HCT116 (cell line): ENCODE results near the gene KCNK13. TPM values are rescaled to one million over a fixed set of nuclear protein-coding genes. Genes with fewer than 3 reads are reported as not detected.

Experiments used
- ATAC-seq: fragments of 200-7000 bp; cut with Tn5 transposase; 2 replicates; pipeline ENCODE4 v1.9.1; 2020; ENCODE audit warnings: mild to moderate bottlenecking, moderate library complexity
- BruUV-seq: library from RNA; stranded (reverse); fragments of 400-500 nt; replicated peaks from 2 replicates; lab custom pipeline; 2021; lab: Mats Ljungman, UMichigan
- CTCF ChIA-PET: fragments of 300-600 bp; sonication (Branson Sonifier 250); formaldehyde crosslinking; loops from one replicate; lab custom pipeline; 2021; ENCODE audit warnings: antibody characterized with exemption; lab: Charles Lee
- POLR2A ChIA-PET: fragments of 300-600, 350-600 bp; sonication (Branson Sonifier 250); formaldehyde crosslinking; loops from one replicate; lab custom pipeline; 2021; ENCODE audit warnings: antibody characterized with exemption; lab: Charles Lee
- RAD21 ChIA-PET, 2 experiments: fragments of 300-600 bp; sonication (Branson Sonifier 250); formaldehyde crosslinking; loops; one replicate each; lab custom pipeline; 2023; ENCODE audit warnings: low total read pairs in 2 of 2; ENCODE audit not compliant: uncharacterized antibody in 2 of 2, unreplicated experiment in 2 of 2, low non-redundant PET in 1 of 2; lab: Charles Lee
- DNase-seq: peaks from one replicate; pipeline ENCODE4 v3.0.0-alpha.2; 2010; ENCODE audit warnings: low read depth, low spot score
- H2AFZ ChIP-seq: fragments of 200-600 bp; shearing (Covaris generic), sonication (generic); 2 replicates; pipeline ENCODE4 v1.6.1; 2017; ENCODE audit warnings: low read depth, mixed run types, mixed read lengths, antibody characterized with exemption, low read length; ENCODE audit not compliant: poor library complexity, severe bottlenecking
- H3K27ac ChIP-seq: 2 replicates; pipeline ENCODE4 v1.5.1; 2012; ENCODE audit warnings: low read depth, low read length
- H3K27me3 ChIP-seq: fragments of 200-600 bp; sonication (generic); 2 replicates; pipeline ENCODE4 v1.6.1; 2016; ENCODE audit warnings: mixed run types, low read length, mixed read lengths; ENCODE audit not compliant: insufficient read depth
- H3K36me3 ChIP-seq, 2 experiments: fragments of 200-500 bp in 1 of 2; fragments of 200-600 bp in 1 of 2; sonication (Bioruptor generic) in 1 of 2; sonication (generic) in 1 of 2; 2 replicates each; pipeline versions ENCODE4 v1.5.1 to v1.6.1; 2014 to 2016; ENCODE audit warnings: low read length in 2 of 2, inconsistent platforms in 1 of 2, mixed read lengths in 1 of 2, mixed run types in 1 of 2; ENCODE audit not compliant: insufficient read depth in 2 of 2, control insufficient read depth in 1 of 2
- H3K4me1 ChIP-seq, 2 experiments: fragments of 200-600 bp in 1 of 2; sonication (generic) in 1 of 2; 2 replicates each; pipeline versions ENCODE4 v1.5.1 to v1.6.1; 2012 to 2017; ENCODE audit warnings: low read length in 2 of 2, inconsistent platforms in 1 of 2, mild to moderate bottlenecking in 1 of 2, mixed read lengths in 1 of 2, mixed run types in 1 of 2, moderate library complexity in 1 of 2; ENCODE audit not compliant: insufficient read depth in 2 of 2, control insufficient read depth in 1 of 2
- H3K4me2 ChIP-seq: fragments of 200-600 bp; sonication (generic); 2 replicates; pipeline ENCODE4 v1.6.1; 2017; ENCODE audit warnings: mixed run types, low read length, mixed read lengths
- H3K4me3 ChIP-seq, 2 experiments: fragments of 200-600 bp in 1 of 2; sonication (generic) in 1 of 2; replicated peaks in 1 of 2; 2 replicates each; pipeline ENCODE4 v1.5.1; 2011 to 2016; ENCODE audit warnings: low read length in 2 of 2, control low read depth in 1 of 2, low read depth in 1 of 2, mild to moderate bottlenecking in 1 of 2, mixed read lengths in 1 of 2, mixed run types in 1 of 2
- H3K79me2 ChIP-seq: fragments of 200-600 bp; sonication (generic); 2 replicates; pipeline ENCODE4 v1.6.1; 2017; ENCODE audit warnings: mild to moderate bottlenecking, mixed run types, low read length, moderate library complexity, mixed read lengths; ENCODE audit not compliant: insufficient read depth
- H3K9ac ChIP-seq: fragments of 200-600 bp; sonication (generic); 2 replicates; pipeline ENCODE4 v1.6.1; 2016; ENCODE audit warnings: low read length, mixed read lengths
- H3K9me2 ChIP-seq: fragments of 200-600 bp; sonication (generic), shearing (Covaris generic); 2 replicates; pipeline ENCODE4 v1.6.1; 2017; ENCODE audit warnings: mixed run types, mild to moderate bottlenecking, moderate library complexity; ENCODE audit not compliant: insufficient read depth
- H3K9me3 ChIP-seq, 2 experiments: fragments of 200-500 bp in 1 of 2; fragments of 200-600 bp in 1 of 2; sonication (Bioruptor generic) in 1 of 2; sonication (generic) in 1 of 2; 2 replicates each; pipeline ENCODE4 v1.6.1; 2014 to 2017; ENCODE audit warnings: low read length in 2 of 2, mixed read lengths in 2 of 2, inconsistent platforms in 1 of 2, low read depth in 1 of 2, mild to moderate bottlenecking in 1 of 2, mixed run types in 1 of 2, moderate library complexity in 1 of 2; ENCODE audit not compliant: control insufficient read depth in 1 of 2, insufficient read depth in 1 of 2
- H4K20me1 ChIP-seq: fragments of 200-600 bp; sonication (generic), shearing (Covaris generic); 2 replicates; pipeline ENCODE4 v1.6.1; 2017; ENCODE audit warnings: mixed run types, mild to moderate bottlenecking, moderate library complexity; ENCODE audit not compliant: insufficient read depth
- CEBPB ChIP-seq: IDR thresholded peaks from 2 replicates; pipeline ENCODE4 v1.6.1; 2012; ENCODE audit warnings: low read depth
- EZH2 ChIP-seq: fragments of 200-600 bp; sonication (generic); IDR thresholded peaks from 2 replicates; pipeline ENCODE4 v1.6.1; 2017; ENCODE audit warnings: antibody characterized with exemption, mixed run types
- EZH2phosphoT487 ChIP-seq: fragments of 200-600 bp; IDR thresholded peaks from 2 replicates; pipeline ENCODE4 v1.6.1; 2018; ENCODE audit warnings: antibody characterized with exemption, borderline replicate concordance
- FOSL1 ChIP-seq: IDR thresholded peaks from 2 replicates; pipeline ENCODE4 v1.6.1; 2012; ENCODE audit warnings: low read depth
- JUND ChIP-seq: IDR thresholded peaks from 2 replicates; pipeline ENCODE4 v1.6.1; 2012
- POLR2A ChIP-seq: IDR thresholded peaks from 2 replicates; pipeline ENCODE4 v1.7.0; 2011; ENCODE audit warnings: borderline replicate concordance; ENCODE audit not compliant: insufficient read depth, insufficient read length; ENCODE audit errors: extremely low read depth
- POLR2AphosphoS5 ChIP-seq: IDR thresholded peaks from 2 replicates; pipeline ENCODE4 v1.6.1; 2011; ENCODE audit warnings: mild to moderate bottlenecking, low read depth, low read length, moderate library complexity
- SIN3A ChIP-seq: IDR thresholded peaks from 2 replicates; pipeline ENCODE4 v1.6.1; 2012; ENCODE audit warnings: low read depth
- TCF7L2 ChIP-seq: IDR thresholded peaks from 2 replicates; pipeline ENCODE4 v1.7.0; 2011; ENCODE audit warnings: borderline replicate concordance, inconsistent platforms; ENCODE audit not compliant: insufficient read depth, insufficient read length; ENCODE audit errors: extremely low read depth
- ZFX ChIP-seq: fragments of 450-650 bp; IDR thresholded peaks from 2 replicates; pipeline ENCODE4 v1.6.1; 2017
- ZNF274 ChIP-seq: fragments of 200-500 bp; sonication (Bioruptor generic); IDR thresholded peaks from 2 replicates; pipeline ENCODE4 v1.6.1; 2014; ENCODE audit warnings: mild to moderate bottlenecking, low read depth, low read length, inconsistent platforms
- intact Hi-C: fragments of 100-400 bp; cut with micrococcal nuclease; formaldehyde crosslinking; loops from 2 replicates; pipeline ENCODE4 v1.10.0; 2022
- total RNA-seq: library from RNA; stranded (reverse); gene quantifications from one replicate; pipeline ENCODE4 v1.2.1, GENCODE V29; 2021; ENCODE audit not compliant: unreplicated experiment
- TF ChIP-seq, protein P1 (sequence below): IDR thresholded peaks from 2 replicates; pipeline ENCODE4 v1.6.1; 2011; ENCODE audit warnings: mild to moderate bottlenecking, low read length, moderate library complexity; ENCODE audit not compliant: insufficient replicate concordance; ENCODE audit errors: extremely low read depth
- TF ChIP-seq, protein P2 (sequence below): IDR thresholded peaks from 2 replicates; pipeline ENCODE4 v1.6.1; 2012

Gene KCNK13
- total RNA-seq, 1 experiment from 2014 or later = 2.2 TPM

DNA sequence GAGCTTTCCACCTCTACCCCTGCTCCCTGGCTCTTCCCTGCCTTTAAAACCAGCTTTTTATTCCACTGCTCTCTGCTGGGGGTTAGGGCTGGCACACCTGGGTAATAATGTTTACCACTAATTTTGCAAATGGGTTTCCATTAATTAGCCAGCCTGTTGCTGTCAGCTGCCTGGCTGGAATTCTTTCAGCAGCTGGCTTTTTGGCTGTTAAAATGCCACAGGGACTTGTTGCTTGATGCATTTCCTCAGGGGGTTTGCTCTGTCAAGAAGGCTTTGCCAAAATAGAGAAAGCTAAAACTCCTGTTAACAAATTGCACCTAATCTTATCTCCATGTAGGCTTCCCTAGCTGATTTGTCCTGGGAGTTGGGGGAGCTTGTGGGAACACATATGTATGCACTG lies 142.7 kb downstream of the KCNK13 start:
- no peak overlapping the region for H3K4me3 ChIP-seq
- H3K9me2 ChIP-seq = no peaks in the 10 kb centered on the region
- no peaks in the 10 kb centered on the region for H3K36me3 ChIP-seq
- no TSS peak for BruUV-seq
- H4K20me1 ChIP-seq = no peaks in the 10 kb centered on the region
- ATAC-seq (no peak), DNase-seq (no peak)
- TF ChIP-seq POLR2AphosphoS5 (no peak), EZH2 (no peak), EZH2phosphoT487 (no peak), ZNF274 (no peak), JUND (no peak)
- 0 out of 2 replicates have a peak, but pooled peaks cover 6% of the 10 kb centered on the region for H3K27me3 ChIP-seq
- CTCF ChIA-PET = interaction anchor here (1.4 kb wide), 1 partner anchor 31 kb away, joined by 3 read pairs; no protein-coding TSS in a partner anchor
- H3K4me2 ChIP-seq = no peak overlapping the region
- H3K9me3 ChIP-seq = no peaks in the 10 kb centered on the region
- RAD21 ChIA-PET = no interaction called here
- H3K4me1 ChIP-seq = no peaks in the 10 kb centered on the region
- H2AFZ ChIP-seq = no peak overlapping the region
- H3K9ac ChIP-seq = no peak overlapping the region
- H3K79me2 ChIP-seq = no peaks in the 10 kb centered on the region
- H3K27ac ChIP-seq = no peak overlapping the region
- intact Hi-C loops = no loop called here
- POLR2A ChIA-PET = no interaction called here

DNA sequence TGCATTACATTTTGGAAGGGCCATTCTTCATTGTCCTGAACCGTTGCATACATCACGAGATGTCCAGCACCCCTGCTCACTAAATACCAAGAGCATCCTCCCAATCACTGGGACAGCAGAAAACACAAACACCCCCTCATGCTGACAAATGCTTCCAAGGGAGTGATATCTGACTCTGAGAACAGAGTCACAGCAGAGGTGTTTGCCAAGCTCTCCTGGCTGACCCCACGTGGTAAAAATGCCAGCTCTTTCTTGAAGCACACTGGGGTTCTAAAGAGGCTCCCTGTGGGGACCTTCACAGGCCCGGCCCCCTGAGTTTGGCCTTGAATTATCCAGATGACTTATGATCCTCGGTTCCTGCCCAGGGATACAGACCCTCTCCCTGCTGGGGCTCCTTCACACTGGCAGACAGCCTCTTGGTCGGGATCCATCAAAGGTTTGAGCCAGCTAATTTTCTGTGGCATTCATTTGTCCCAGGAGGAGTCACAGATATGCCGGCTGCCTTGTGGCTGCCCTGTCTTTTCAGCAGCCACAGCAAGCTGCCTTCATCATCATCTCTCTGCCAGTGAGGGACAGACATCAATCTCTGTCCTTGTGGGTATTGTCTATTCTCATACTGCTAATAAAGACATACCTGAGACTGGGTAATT lies 151.4 kb downstream of the KCNK13 start:
- H3K79me2 ChIP-seq = no peaks in the 10 kb centered on the region
- no peaks in the 10 kb centered on the region for H3K27me3 ChIP-seq
- H3K36me3 ChIP-seq = no peaks in the 10 kb centered on the region
- H3K4me1 ChIP-seq = no peaks in the 10 kb centered on the region
- CTCF ChIA-PET = no interaction called here
- RAD21 ChIA-PET = no interaction called here
- no peak overlapping the region for H3K4me3 ChIP-seq
- DNase-seq (no peak), ATAC-seq (no peak)
- no peak for TF ChIP-seq POLR2AphosphoS5
- TF ChIP-seq EZH2 = no peak
- TF ChIP-seq, protein P1, sequence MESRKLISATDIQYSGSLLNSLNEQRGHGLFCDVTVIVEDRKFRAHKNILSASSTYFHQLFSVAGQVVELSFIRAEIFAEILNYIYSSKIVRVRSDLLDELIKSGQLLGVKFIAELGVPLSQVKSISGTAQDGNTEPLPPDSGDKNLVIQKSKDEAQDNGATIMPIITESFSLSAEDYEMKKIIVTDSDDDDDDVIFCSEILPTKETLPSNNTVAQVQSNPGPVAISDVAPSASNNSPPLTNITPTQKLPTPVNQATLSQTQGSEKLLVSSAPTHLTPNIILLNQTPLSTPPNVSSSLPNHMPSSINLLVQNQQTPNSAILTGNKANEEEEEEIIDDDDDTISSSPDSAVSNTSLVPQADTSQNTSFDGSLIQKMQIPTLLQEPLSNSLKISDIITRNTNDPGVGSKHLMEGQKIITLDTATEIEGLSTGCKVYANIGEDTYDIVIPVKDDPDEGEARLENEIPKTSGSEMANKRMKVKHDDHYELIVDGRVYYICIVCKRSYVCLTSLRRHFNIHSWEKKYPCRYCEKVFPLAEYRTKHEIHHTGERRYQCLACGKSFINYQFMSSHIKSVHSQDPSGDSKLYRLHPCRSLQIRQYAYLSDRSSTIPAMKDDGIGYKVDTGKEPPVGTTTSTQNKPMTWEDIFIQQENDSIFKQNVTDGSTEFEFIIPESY = no peak
- no peak for TF ChIP-seq FOSL1
- no peak for TF ChIP-seq POLR2A
- TF ChIP-seq ZFX = no peak
- no peak for TF ChIP-seq TCF7L2
- TF ChIP-seq CEBPB = no peak
- TF ChIP-seq, protein P2, sequence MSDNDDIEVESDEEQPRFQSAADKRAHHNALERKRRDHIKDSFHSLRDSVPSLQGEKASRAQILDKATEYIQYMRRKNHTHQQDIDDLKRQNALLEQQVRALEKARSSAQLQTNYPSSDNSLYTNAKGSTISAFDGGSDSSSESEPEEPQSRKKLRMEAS = no peak
- no peak for TF ChIP-seq SIN3A
- no peaks in the 10 kb centered on the region for H4K20me1 ChIP-seq
- POLR2A ChIA-PET = no interaction called here
- H3K4me2 ChIP-seq = no peak overlapping the region
- BruUV-seq = no TSS peak
- H3K9me3 ChIP-seq = no peaks in the 10 kb centered on the region
- no peaks in the 10 kb centered on the region for H3K9me2 ChIP-seq
- intact Hi-C loops = no loop called here
- H2AFZ ChIP-seq = no peak overlapping the region
- no peak overlapping the region for H3K9ac ChIP-seq
- no peak overlapping the region for H3K27ac ChIP-seq
